Measurements from ENCODE around the gene CASKIN1.
"Not testable (repeated sequence)": the region's sequence is repeated elsewhere in the genome, so short reads cannot be mapped to it uniquely, and the experiment has no call there.

Gene CASKIN1

GRCh38 chr16:2129890-2130447 lies 66.4 kb downstream of the CASKIN1 start:
- not testable (repeated sequence) for DNase-seq (ENCODE audit: low read depth)

- peak; percentile 87 for DNase-seq (ENCODE audit: low read depth)
Observed at GRCh38 chr16:2129251-2129650, 67.2 kb downstream of the CASKIN1 start.

- DNase-seq (ENCODE audit: low read depth), result peak; percentile 61
Observed at GRCh38 chr16:2127630-2128280, 68.7 kb downstream of the CASKIN1 start.

Measured in fibroblast of gingiva (primary cell).